H1 (cell line): Measurements from ENCODE around the gene PTPRT. TPM values are rescaled to one million over a fixed set of nuclear protein-coding genes. Genes with fewer than 3 reads are reported as not detected.

Experiments used
- CTCF ChIA-PET: fragments of 300-600 bp; sonication (Branson Sonifier 250); formaldehyde crosslinking; loops from one replicate; lab custom pipeline; 2021; ENCODE audit not compliant: partially characterized antibody; lab: Charles Lee
- POLR2A ChIA-PET: fragments of 300-600 bp; sonication (Branson Sonifier 250); formaldehyde crosslinking; loops from one replicate; lab custom pipeline; 2021; ENCODE audit warnings: inconsistent platforms; ENCODE audit not compliant: partially characterized antibody; lab: Charles Lee
- DNase-seq, 2 experiments: peaks; one replicate each; pipeline versions ENCODE4 v3.0.0 to v3.0.0-alpha.2; 2010 to 2022; ENCODE audit warnings: low spot score in 2 of 2, low read depth in 1 of 2, mixed read lengths in 1 of 2
- FAIRE-seq: peaks from 2 replicates; lab custom pipeline; 2011; peaks lifted over from hg19 to GRCh38; lab: Jason Lieb, UNC
- H2AFZ ChIP-seq: 2 replicates; pipeline ENCODE4 v1.8.1; 2012; ENCODE audit warnings: low read length, inconsistent platforms
- H2AK5ac ChIP-seq: 2 replicates; pipeline ENCODE4 v1.6.1; 2013; ENCODE audit warnings: low read depth, low read length
- H2BK120ac ChIP-seq: replicated peaks from 2 replicates; pipeline ENCODE3; 2013; ENCODE audit warnings: low read depth, low read length, inconsistent platforms
- H2BK12ac ChIP-seq: 2 replicates; pipeline ENCODE4 v1.6.1; 2013; ENCODE audit warnings: low read depth, low read length
- H2BK15ac ChIP-seq: 2 replicates; pipeline ENCODE4 v1.6.1; 2013; ENCODE audit warnings: low read length
- H2BK20ac ChIP-seq: 2 replicates; pipeline ENCODE4 v1.6.1; 2013; ENCODE audit warnings: low read length
- H2BK5ac ChIP-seq: 2 replicates; pipeline ENCODE4 v1.6.1; 2013; ENCODE audit warnings: low read depth, low read length
- H3K14ac ChIP-seq: 2 replicates; pipeline ENCODE4 v1.6.1; 2013; ENCODE audit warnings: inconsistent platforms; ENCODE audit not compliant: insufficient read length
- H3K18ac ChIP-seq: 2 replicates; pipeline ENCODE4 v1.6.1; 2013; ENCODE audit warnings: low read length; ENCODE audit errors: extremely low read depth
- H3K23ac ChIP-seq: 2 replicates; pipeline ENCODE4 v1.6.1; 2013; ENCODE audit warnings: inconsistent platforms; ENCODE audit not compliant: insufficient read length
- H3K23me2 ChIP-seq: 2 replicates; pipeline ENCODE4 v1.6.1; 2013; ENCODE audit warnings: low read depth, low read length
- H3K27ac ChIP-seq: 2 replicates; pipeline ENCODE4 v1.6.1; 2011; ENCODE audit warnings: low read depth, low read length, inconsistent platforms
- H3K27me3 ChIP-seq, 4 experiments: replicated peaks in 1 of 4; 1 replicate in 1 of 4; 2 replicates in 3 of 4; pipeline versions ENCODE4 v1.6.1 to v1.8.1; 2011 to 2013; ENCODE audit warnings: low read length in 3 of 4, mild to moderate bottlenecking in 3 of 4, inconsistent platforms in 2 of 4, mixed read lengths in 2 of 4, moderate library complexity in 1 of 4; ENCODE audit not compliant: control insufficient read depth in 3 of 4, insufficient read depth in 3 of 4; ENCODE audit errors: extremely low read depth in 1 of 4
- H3K36me3 ChIP-seq, 4 experiments: 2 replicates each; pipeline versions ENCODE4 v1.6.1 to v1.8.1; 2011 to 2013; ENCODE audit warnings: mild to moderate bottlenecking in 4 of 4, low read length in 3 of 4, moderate library complexity in 2 of 4, control low read depth in 1 of 4, inconsistent platforms in 1 of 4; ENCODE audit not compliant: insufficient read depth in 4 of 4, control insufficient read depth in 2 of 4
- H3K4ac ChIP-seq: replicated peaks from 2 replicates; pipeline ENCODE3; 2013; ENCODE audit warnings: low read length, low read depth, mixed read lengths, inconsistent platforms; ENCODE audit not compliant: insufficient read length
- H3K4me1 ChIP-seq, 4 experiments: replicated peaks in 1 of 4; 1 replicate in 1 of 4; 2 replicates in 3 of 4; pipeline versions ENCODE4 v1.6.1 to v1.8.1; 2011 to 2013; ENCODE audit warnings: low read length in 3 of 4, inconsistent platforms in 2 of 4, mixed read lengths in 1 of 4; ENCODE audit not compliant: insufficient read depth in 4 of 4, control insufficient read depth in 3 of 4
- H3K4me2 ChIP-seq, 2 experiments: 2 replicates each; pipeline versions ENCODE4 v1.6.1 to v1.8.1; 2011 to 2013; ENCODE audit warnings: low read depth in 2 of 2, low read length in 2 of 2, control low read depth in 1 of 2, inconsistent platforms in 1 of 2, mild to moderate bottlenecking in 1 of 2; ENCODE audit not compliant: insufficient read depth in 1 of 2
- H3K4me3 ChIP-seq, 4 experiments: fragments of 200-600, 300-600 bp in 1 of 4; sonication (generic), shearing (Covaris generic), sonication (Bioruptor Twin) in 1 of 4; 2 replicates each; pipeline versions ENCODE4 v1.5.1 to v1.8.1; 2011 to 2016; ENCODE audit warnings: low read length in 4 of 4, low read depth in 3 of 4, control low read depth in 2 of 4, inconsistent platforms in 2 of 4, mild to moderate bottlenecking in 2 of 4, mixed read lengths in 1 of 4, moderate library complexity in 1 of 4; ENCODE audit not compliant: insufficient read depth in 2 of 4; ENCODE audit errors: extremely low read depth in 1 of 4
- H3K56ac ChIP-seq: replicated peaks from 2 replicates; pipeline ENCODE3; 2013; ENCODE audit warnings: low read depth, mild to moderate bottlenecking, mixed read lengths, low read length, inconsistent platforms; ENCODE audit not compliant: insufficient read length
- H3K79me1 ChIP-seq: 2 replicates; pipeline ENCODE4 v1.6.1; 2013; ENCODE audit warnings: low read depth, low read length, control low read depth
- H3K79me2 ChIP-seq, 2 experiments: 2 replicates each; pipeline versions ENCODE4 v1.6.1 to v1.8.1; 2012 to 2013; ENCODE audit warnings: low read length in 2 of 2, mild to moderate bottlenecking in 2 of 2, inconsistent platforms in 1 of 2; ENCODE audit not compliant: insufficient read depth in 2 of 2, control insufficient read depth in 1 of 2
- H3K9ac ChIP-seq, 4 experiments: replicated peaks in 1 of 4; 1 replicate in 1 of 4; 2 replicates in 3 of 4; pipeline versions ENCODE4 v1.6.1 to v1.8.1; 2011 to 2013; ENCODE audit warnings: low read depth in 3 of 4, low read length in 3 of 4, control low read depth in 2 of 4, mild to moderate bottlenecking in 2 of 4, moderate library complexity in 2 of 4, inconsistent platforms in 1 of 4; ENCODE audit errors: extremely low read depth in 1 of 4
- H3K9me3 ChIP-seq, 2 experiments: 2 replicates each; pipeline versions ENCODE4 v1.6.1 to v1.8.1; 2012 to 2013; ENCODE audit warnings: mild to moderate bottlenecking in 2 of 2, moderate library complexity in 2 of 2, control low read depth in 1 of 2, inconsistent platforms in 1 of 2, low read depth in 1 of 2, low read length in 1 of 2, mixed read lengths in 1 of 2; ENCODE audit not compliant: insufficient read depth in 2 of 2
- H4K20me1 ChIP-seq, 2 experiments: replicated peaks in 1 of 2; 2 replicates each; pipeline versions ENCODE3 to v1.8.1; 2011 to 2013; ENCODE audit warnings: inconsistent platforms in 2 of 2, low read length in 2 of 2, mild to moderate bottlenecking in 1 of 2; ENCODE audit not compliant: insufficient read depth in 2 of 2, control insufficient read depth in 1 of 2
- H4K5ac ChIP-seq: 2 replicates; pipeline ENCODE4 v1.6.1; 2013; ENCODE audit warnings: low read length, low read depth, mixed read lengths, inconsistent platforms; ENCODE audit not compliant: insufficient read length
- H4K8ac ChIP-seq: 2 replicates; pipeline ENCODE4 v1.8.0; 2013; ENCODE audit warnings: mild to moderate bottlenecking, moderate library complexity, low read length, inconsistent platforms; ENCODE audit not compliant: insufficient read depth; ENCODE audit errors: extremely low read depth
- H4K91ac ChIP-seq: replicated peaks from 2 replicates; pipeline ENCODE3; 2013; ENCODE audit warnings: low read length, mixed read lengths, inconsistent platforms; ENCODE audit not compliant: insufficient read length
- CBX5 ChIP-seq: fragments of 300-800, 300-1000 bp; sonication (generic); IDR thresholded peaks from 2 replicates; pipeline ENCODE4 v1.7.1; 2016; ENCODE audit warnings: antibody characterized with exemption, low read length, low read depth
- CREB1 ChIP-seq: IDR thresholded peaks from 2 replicates; pipeline ENCODE4 v1.6.1; 2012; ENCODE audit warnings: inconsistent platforms
- JUN ChIP-seq: IDR thresholded peaks from 2 replicates; pipeline ENCODE4 v1.6.1; 2011; ENCODE audit warnings: low read depth, mild to moderate bottlenecking, improper control_type of control experiment, low read length
- SIRT6 ChIP-seq: IDR thresholded peaks from one replicate; pipeline ENCODE4 v1.7.1; 2012; ENCODE audit warnings: low read length, inconsistent platforms
- SIX5 ChIP-seq: IDR thresholded peaks from 2 replicates; pipeline ENCODE4 v1.6.1; 2011; ENCODE audit warnings: mild to moderate bottlenecking, low read depth, low read length
- ZNF274 ChIP-seq: IDR thresholded peaks from 2 replicates; pipeline ENCODE4 v1.7.0; 2012; ENCODE audit warnings: low read length, borderline replicate concordance; ENCODE audit errors: extremely low read depth
- WGBS, 2 experiments: shearing (Covaris generic) in 1 of 2; methylation state at CpG; one replicate each; pipeline versions ENCODE4 v1.1.6 to v1.1.7; 2013 to 2015; ENCODE audit warnings: low lambda C conversion rate in 2 of 2, mixed read lengths in 2 of 2, inconsistent platforms in 1 of 2, low coverage in 1 of 2, missing lambda C conversion rate in 1 of 2; ENCODE audit not compliant: insufficient replicate concordance in 2 of 2, insufficient coverage in 1 of 2, insufficient read length in 1 of 2; ENCODE audit errors: extremely low coverage in 1 of 2, missing lambda C conversion rate in 1 of 2; 5-methylcytosine and 5-hydroxymethylcytosine counted together
- polyA plus RNA-seq, 7 experiments: library from polyadenylated mRNA; depleted of rRNA in 3 of 7; stranded (reverse) in 5 of 7; unstranded in 2 of 7; fragments of >200 nt in 5 of 7; fragments of 200-250 nt in 2 of 7; gene quantifications; 1 replicate in 5 of 7; 2 replicates in 1 of 7; 4 replicates in 1 of 7; pipeline versions ENCODE4 v1.2.1 to v1.2.3, GENCODE V29; 2011 to 2013; ENCODE audit warnings: missing spikeins in 2 of 7, mixed read lengths in 2 of 7
- total RNA-seq: library from RNA; stranded (reverse); fragmentation: NEBNext Ultra II Directional; extraction: Animal tissue kit (Norgen Biotek cat#: 25700); gene quantifications from 2 replicates; pipeline ENCODE4 v1.2.1, GENCODE V29; 2021

The PTPRT gene
- total and polyA plus RNA-seq, 2 of the 8 experiments (the other 6 are each of a cell fraction or from before 2014, with no cell fraction given), result 0.33 to 1.8 TPM

- Histone ChIP-seq H4K91ac (no peak overlapping the region), H3K9ac (no peak overlapping the region), H2BK12ac (no peak overlapping the region), H3K9me3 (no peaks in the 10 kb centered on the region), H4K8ac (no peak overlapping the region), H4K5ac (no peak overlapping the region), H2BK120ac (no peak overlapping the region), H2BK15ac (no peak overlapping the region), H3K18ac (no peak overlapping the region), H3K4me3 (no peak overlapping the region), H3K14ac (no peak overlapping the region), H3K36me3 (no peaks in the 10 kb centered on the region), H3K23ac (no peak overlapping the region), H3K4me2 (no peak overlapping the region), H3K79me2 (no peaks in the 10 kb centered on the region), H3K56ac (no peak overlapping the region), H2BK5ac (no peak overlapping the region), H4K20me1 (no peaks in the 10 kb centered on the region), H3K23me2 (no peaks in the 10 kb centered on the region), H3K4ac (no peak overlapping the region), H2AFZ (no peak overlapping the region), H3K4me1 (peaks cover 0 to 2% (median 0%) of the 10 kb centered on the region in 4 experiments; a peak in 2 of 7 replicates), H3K27me3 (no peaks in the 10 kb centered on the region), H3K79me1 (no peaks in the 10 kb centered on the region), H3K27ac (no peak overlapping the region), H2AK5ac (no peak overlapping the region), H2BK20ac (no peak overlapping the region)
- DNase-seq (no peak), FAIRE-seq (no peak)
- 93% methylated on average over 2 of the region's 2 CpGs; no CpG with 5 or more reads in 1 of the 2 experiments for whole genome bisulfite sequencing, 2 experiments
- TF ChIP-seq JUN (no peak), CBX5 (no peak), SIX5 (no peak), SIRT6 (no peak), CREB1 (no peak), ZNF274 (no peak)
- CTCF ChIA-PET, result interaction anchor here (0.6 to 1.3 kb wide), 3 partner anchors 40 to 789 kb away, joined by 3 to 5 read pairs (median 5); no protein-coding TSS in a partner anchor
- POLR2A ChIA-PET, result no interaction called here
These were observed 167.6 kb downstream of the PTPRT start for GRCh38 chr20:43022081-43022480.
